ENCODE measurements around the gene DHRS3.

- TF ChIP-seq, protein P1, sequence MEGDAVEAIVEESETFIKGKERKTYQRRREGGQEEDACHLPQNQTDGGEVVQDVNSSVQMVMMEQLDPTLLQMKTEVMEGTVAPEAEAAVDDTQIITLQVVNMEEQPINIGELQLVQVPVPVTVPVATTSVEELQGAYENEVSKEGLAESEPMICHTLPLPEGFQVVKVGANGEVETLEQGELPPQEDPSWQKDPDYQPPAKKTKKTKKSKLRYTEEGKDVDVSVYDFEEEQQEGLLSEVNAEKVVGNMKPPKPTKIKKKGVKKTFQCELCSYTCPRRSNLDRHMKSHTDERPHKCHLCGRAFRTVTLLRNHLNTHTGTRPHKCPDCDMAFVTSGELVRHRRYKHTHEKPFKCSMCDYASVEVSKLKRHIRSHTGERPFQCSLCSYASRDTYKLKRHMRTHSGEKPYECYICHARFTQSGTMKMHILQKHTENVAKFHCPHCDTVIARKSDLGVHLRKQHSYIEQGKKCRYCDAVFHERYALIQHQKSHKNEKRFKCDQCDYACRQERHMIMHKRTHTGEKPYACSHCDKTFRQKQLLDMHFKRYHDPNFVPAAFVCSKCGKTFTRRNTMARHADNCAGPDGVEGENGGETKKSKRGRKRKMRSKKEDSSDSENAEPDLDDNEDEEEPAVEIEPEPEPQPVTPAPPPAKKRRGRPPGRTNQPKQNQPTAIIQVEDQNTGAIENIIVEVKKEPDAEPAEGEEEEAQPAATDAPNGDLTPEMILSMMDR (IDR thresholded peaks at IDR 0.05) = peak; percentile 84 to 96 (median 91)
- TF ChIP-seq POLR2A (IDR thresholded peaks at IDR 0.05) = no peak
Observed at GRCh38 chr1:12658531-12659453, 40.8 kb upstream of the DHRS3 start.

All from body of pancreas (tissue), 4 donors.